Gastrocnemius medialis (tissue), 4 donors: ENCODE results near the gene DMTF1. TPM values are rescaled to one million over a fixed set of nuclear protein-coding genes. Genes with fewer than 3 reads are reported as not detected.

ENCODE experiments used
- ATAC-seq, 2 donors: fragments of 150-250 bp; one replicate each; pipeline ENCODE4 v1.9.1; 2016
- DNase-seq, 2 donors: peaks; one replicate each; pipeline ENCODE4 v3.0.0-alpha.2; 2019
- H3K27ac ChIP-seq, 4 donors: fragments of 200-600 bp; sonication (generic); 1 replicate in 1 of 4; 2 replicates in 3 of 4; pipeline ENCODE4 v1.5.1; 2016 to 2018; ENCODE audit warnings: mild to moderate bottlenecking in 2 of 4, moderate library complexity in 1 of 4
- H3K27me3 ChIP-seq, 3 donors: fragments of 200-600 bp; sonication (generic) in 2 of 3; 1 replicate in 1 of 3; 2 replicates in 2 of 3; pipeline versions ENCODE4 v1.5.1 to v1.6.0; 2016 to 2019; ENCODE audit warnings: mild to moderate bottlenecking in 1 of 3, moderate library complexity in 1 of 3
- H3K36me3 ChIP-seq, 2 donors: fragments of 200-600 bp; sonication (generic) in 1 of 2; one replicate each; pipeline ENCODE4 v1.5.1; 2017 to 2018
- H3K4me1 ChIP-seq, 2 donors: fragments of 200-600 bp; sonication (generic) in 1 of 2; one replicate each; pipeline ENCODE4 v1.5.1; 2016 to 2017; ENCODE audit warnings: mild to moderate bottlenecking in 2 of 2
- H3K4me3 ChIP-seq, 4 donors: fragments of 200-600 bp; sonication (generic) in 3 of 4; 1 replicate in 1 of 4; 2 replicates in 3 of 4; pipeline ENCODE4 v1.5.1; 2016 to 2019; ENCODE audit warnings: mild to moderate bottlenecking in 2 of 4
- H3K9me3 ChIP-seq, 3 donors: fragments of 200-600 bp; sonication (generic) in 2 of 3; 1 replicate in 1 of 3; 2 replicates in 2 of 3; pipeline ENCODE4 v1.5.1; 2016 to 2019
- POLR2A ChIP-seq, 2 donors: fragments of 450-650 bp; IDR thresholded peaks; one replicate each; pipeline ENCODE4 v1.6.1; 2017; ENCODE audit warnings: antibody characterized with exemption in 2 of 2, mild to moderate bottlenecking in 2 of 2, moderate library complexity in 2 of 2
- in situ Hi-C, 4 donors: fragments of 200-750 bp; cut with MboI; loops; one replicate each; pipeline versions ENCODE4 v1.15.0 to v1.8.0; 2017; ENCODE audit warnings: low sequenced_read_pairs in 4 of 4
- intact Hi-C: fragments of 100-400 bp; cut with DNase I; formaldehyde crosslinking; loops from one replicate; pipeline ENCODE4 v1.15.1; 2023; ENCODE audit warnings: low total_unique reads
- total RNA-seq, 4 donors: library from RNA; depleted of rRNA; stranded (reverse); fragments of >200 nt; gene quantifications; one replicate each; pipeline versions ENCODE4 v1.1.0 to v1.2.3, GENCODE V29; 2016
- TF ChIP-seq, protein P1 (sequence below), 5 experiments: fragments of 450-650 bp in 3 of 5; fragments of 200-600 bp in 2 of 5; sonication (generic) in 2 of 5; IDR thresholded peaks in 4 of 5; conservative IDR thresholded peaks in 1 of 5; 1 replicate in 4 of 5; 2 replicates in 1 of 5; pipeline ENCODE4 v1.5.1; 2016 to 2019; ENCODE audit warnings: antibody characterized with exemption in 5 of 5, mild to moderate bottlenecking in 3 of 5, moderate library complexity in 3 of 5

Gene DMTF1
- total RNA-seq, 4 donors from 2014 or later: 10.6 to 31.9 (median 13.1) TPM

DNA sequence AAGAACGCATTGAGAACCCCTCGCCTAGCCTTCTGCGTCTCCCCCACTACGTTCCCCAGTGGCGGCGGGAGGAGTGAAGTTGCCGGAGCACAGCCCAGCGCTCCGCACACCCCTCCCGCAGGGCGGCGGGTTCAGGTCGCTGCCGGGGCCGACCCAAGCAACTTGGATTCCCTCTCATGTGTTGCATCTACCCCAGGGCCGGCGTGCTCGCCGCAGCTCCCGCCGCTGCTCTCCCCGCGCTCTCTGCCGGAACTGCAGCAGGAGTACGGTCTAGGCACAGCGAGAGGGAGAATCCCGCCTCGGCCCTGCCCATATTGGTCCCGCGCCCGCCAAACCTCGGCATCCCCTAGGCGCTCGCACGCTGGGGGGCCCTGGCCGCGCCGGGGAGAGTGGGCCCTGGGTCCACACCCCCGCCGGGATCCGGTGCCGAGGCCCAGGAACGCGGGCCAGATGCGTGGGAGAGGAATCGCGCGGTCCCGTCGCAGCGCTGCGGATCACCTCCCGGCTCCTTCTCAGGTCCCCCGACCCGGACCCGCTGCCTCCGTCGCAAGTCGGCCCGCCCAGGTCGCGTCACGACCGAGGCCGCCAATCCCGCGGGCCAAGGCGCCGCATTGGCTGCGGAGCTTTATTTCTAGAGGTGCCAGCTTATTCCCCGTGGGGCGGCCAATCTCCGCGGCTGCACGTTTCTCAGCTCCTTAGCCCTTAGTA, 67.9 kb downstream of the DMTF1 start:
- Histone ChIP-seq H3K4me1 (peaks cover 10% of the 10 kb centered on the region in 2 donors), H3K9me3 (no peaks in the 10 kb centered on the region), H3K4me3 (peak overlapping the region; percentile 80 to 89 (median 81)), H3K36me3 (no peaks in the 10 kb centered on the region), H3K27me3 (no peaks in the 10 kb centered on the region), H3K27ac (peak overlapping the region; percentile 67 to 78 (median 72))
- in situ Hi-C loops (loop anchor here in 1 of 4 donors (10.0 kb wide), 1 partner anchor 295 kb away; no protein-coding TSS in a partner anchor), intact Hi-C loops (no loop called here)
- ATAC-seq: peak; percentile 55 to 67
- peak; percentile 58 to 80 for TF ChIP-seq POLR2A (IDR thresholded peaks at IDR 0.05)
- TF ChIP-seq, protein P1, sequence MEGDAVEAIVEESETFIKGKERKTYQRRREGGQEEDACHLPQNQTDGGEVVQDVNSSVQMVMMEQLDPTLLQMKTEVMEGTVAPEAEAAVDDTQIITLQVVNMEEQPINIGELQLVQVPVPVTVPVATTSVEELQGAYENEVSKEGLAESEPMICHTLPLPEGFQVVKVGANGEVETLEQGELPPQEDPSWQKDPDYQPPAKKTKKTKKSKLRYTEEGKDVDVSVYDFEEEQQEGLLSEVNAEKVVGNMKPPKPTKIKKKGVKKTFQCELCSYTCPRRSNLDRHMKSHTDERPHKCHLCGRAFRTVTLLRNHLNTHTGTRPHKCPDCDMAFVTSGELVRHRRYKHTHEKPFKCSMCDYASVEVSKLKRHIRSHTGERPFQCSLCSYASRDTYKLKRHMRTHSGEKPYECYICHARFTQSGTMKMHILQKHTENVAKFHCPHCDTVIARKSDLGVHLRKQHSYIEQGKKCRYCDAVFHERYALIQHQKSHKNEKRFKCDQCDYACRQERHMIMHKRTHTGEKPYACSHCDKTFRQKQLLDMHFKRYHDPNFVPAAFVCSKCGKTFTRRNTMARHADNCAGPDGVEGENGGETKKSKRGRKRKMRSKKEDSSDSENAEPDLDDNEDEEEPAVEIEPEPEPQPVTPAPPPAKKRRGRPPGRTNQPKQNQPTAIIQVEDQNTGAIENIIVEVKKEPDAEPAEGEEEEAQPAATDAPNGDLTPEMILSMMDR (IDR thresholded peaks at IDR 0.05 in 4 of 5, conservative IDR thresholded peaks at IDR 0.05 in 1 of 5): peak in 1 of 5 experiments; percentile 2
- peak; percentile 27 to 59 for DNase-seq

- Histone ChIP-seq H3K4me3 (peak overlapping the region; percentile 80 to 89 (median 81)), H3K36me3 (no peaks in the 10 kb centered on the region), H3K27ac (peak overlapping the region in 1 of 4 donors; percentile 75), H3K4me1 (peaks cover 10% of the 10 kb centered on the region in 2 donors), H3K9me3 (no peaks in the 10 kb centered on the region), H3K27me3 (no peaks in the 10 kb centered on the region)
- intact Hi-C loops (no loop called here), in situ Hi-C loops (loop anchor here in 1 of 4 donors (10.0 kb wide), 1 partner anchor 296 kb away; no protein-coding TSS in a partner anchor)
- TF ChIP-seq POLR2A (IDR thresholded peaks at IDR 0.05): no peak
- TF ChIP-seq, protein P1 (IDR thresholded peaks at IDR 0.05 in 4 of 5, conservative IDR thresholded peaks at IDR 0.05 in 1 of 5): no peak
- peak in 1 of 2 donors; percentile 35 for ATAC-seq
- peak in 1 of 2 donors; percentile 22 for DNase-seq
Observed at GRCh38 chr7:87220734-87221215, 68.5 kb downstream of the DMTF1 start.

- no peak overlapping the region for H3K27ac ChIP-seq
- DNase-seq (no peak), ATAC-seq (no peak)
- in situ Hi-C loops (loop anchor here in 1 of 4 donors (10.0 kb wide), 1 partner anchor 299 kb away; no protein-coding TSS in a partner anchor), intact Hi-C loops (no loop called here)
- no peaks in the 10 kb centered on the region for H3K36me3 ChIP-seq
- H3K9me3 ChIP-seq: no peaks in the 10 kb centered on the region
- H3K27me3 ChIP-seq: no peaks in the 10 kb centered on the region
- no peak overlapping the region for H3K4me3 ChIP-seq
- TF ChIP-seq, protein P1 (IDR thresholded peaks at IDR 0.05 in 4 of 5, conservative IDR thresholded peaks at IDR 0.05 in 1 of 5): no peak
- no peak for TF ChIP-seq POLR2A (IDR thresholded peaks at IDR 0.05)
- H3K4me1 ChIP-seq: peaks cover 5 to 10% of the 10 kb centered on the region in 2 donors
Observed at GRCh38 chr7:87223666-87224065, 71.4 kb downstream of the DMTF1 start.

- Histone ChIP-seq H3K27ac (no peak overlapping the region), H3K4me3 (no peak overlapping the region), H3K9me3 (no peaks in the 10 kb centered on the region), H3K27me3 (no peaks in the 10 kb centered on the region), H3K36me3 (no peaks in the 10 kb centered on the region), H3K4me1 (peaks cover 5 to 7% of the 10 kb centered on the region in 2 donors)
- intact Hi-C loops: no loop called here
- no peak for TF ChIP-seq POLR2A (IDR thresholded peaks at IDR 0.05)
- TF ChIP-seq, protein P1 (IDR thresholded peaks at IDR 0.05 in 4 of 5, conservative IDR thresholded peaks at IDR 0.05 in 1 of 5): no peak
- no peak for DNase-seq
- no peak for ATAC-seq
- in situ Hi-C loops: loop anchor here in 2 of 4 donors (10.0 to 25.0 kb wide), 2 partner anchors 288 to 301 kb away; no protein-coding TSS in a partner anchor
Observed at GRCh38 chr7:87225696-87226095, 73.4 kb downstream of the DMTF1 start.
